ENCODE data around the gene NDUFS6.

DNA sequence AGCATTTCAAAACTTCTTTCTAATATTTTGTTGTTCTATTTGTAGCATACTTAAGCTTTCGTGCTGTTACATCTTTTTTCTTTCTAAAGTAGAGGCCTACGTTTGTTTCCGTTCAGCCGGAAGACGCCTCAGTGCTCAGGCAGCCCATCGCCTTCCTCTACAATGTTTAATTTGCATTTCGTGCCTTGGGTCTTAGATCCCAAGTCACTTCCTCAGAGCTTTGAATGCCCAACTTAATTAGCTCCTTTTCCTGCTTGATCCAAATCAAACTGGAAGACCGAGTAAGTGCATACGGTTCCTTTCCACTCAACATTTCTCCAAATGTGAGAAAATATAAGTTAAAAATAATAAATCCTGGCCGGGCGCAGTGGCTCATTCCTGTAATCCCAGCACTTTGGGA lies 44.7 kb upstream of the NDUFS6 start:
- TF ChIP-seq POLR2A (IDR thresholded peaks at IDR 0.05) (no peak), POLR2AphosphoS5 (IDR thresholded peaks at IDR 0.05; ENCODE audit: insufficient read depth in 1 of 2, low read depth in 1 of 2) (no peak)
- TF ChIP-seq, protein P1, sequence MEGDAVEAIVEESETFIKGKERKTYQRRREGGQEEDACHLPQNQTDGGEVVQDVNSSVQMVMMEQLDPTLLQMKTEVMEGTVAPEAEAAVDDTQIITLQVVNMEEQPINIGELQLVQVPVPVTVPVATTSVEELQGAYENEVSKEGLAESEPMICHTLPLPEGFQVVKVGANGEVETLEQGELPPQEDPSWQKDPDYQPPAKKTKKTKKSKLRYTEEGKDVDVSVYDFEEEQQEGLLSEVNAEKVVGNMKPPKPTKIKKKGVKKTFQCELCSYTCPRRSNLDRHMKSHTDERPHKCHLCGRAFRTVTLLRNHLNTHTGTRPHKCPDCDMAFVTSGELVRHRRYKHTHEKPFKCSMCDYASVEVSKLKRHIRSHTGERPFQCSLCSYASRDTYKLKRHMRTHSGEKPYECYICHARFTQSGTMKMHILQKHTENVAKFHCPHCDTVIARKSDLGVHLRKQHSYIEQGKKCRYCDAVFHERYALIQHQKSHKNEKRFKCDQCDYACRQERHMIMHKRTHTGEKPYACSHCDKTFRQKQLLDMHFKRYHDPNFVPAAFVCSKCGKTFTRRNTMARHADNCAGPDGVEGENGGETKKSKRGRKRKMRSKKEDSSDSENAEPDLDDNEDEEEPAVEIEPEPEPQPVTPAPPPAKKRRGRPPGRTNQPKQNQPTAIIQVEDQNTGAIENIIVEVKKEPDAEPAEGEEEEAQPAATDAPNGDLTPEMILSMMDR (IDR thresholded peaks at IDR 0.05): no peak

Data from vagina (tissue), 2 donors.